HepG2 (cell line): ENCODE results near the gene NDUFAF5. TPM values are rescaled to one million over a fixed set of nuclear protein-coding genes. Genes with fewer than 3 reads are reported as not detected.

Experiments
- ATAC-seq: fragments of 200-7000 bp; cut with Tn5 transposase; 3 replicates; pipeline ENCODE4 v1.9.1; 2020; ENCODE audit warnings: mild to moderate bottlenecking, moderate library complexity
- BruUV-seq: library from RNA; stranded (reverse); fragments of 400-500 nt; replicated peaks from 2 replicates; lab custom pipeline; 2021; lab: Mats Ljungman, UMichigan
- CTCF ChIA-PET: fragments of 300-600 bp; formaldehyde crosslinking; extraction: SDS; loops from one replicate; lab custom pipeline; 2021; ENCODE audit warnings: low total read pairs, inconsistent platforms, low intra/inter-chr PET ratio; lab: Yijun Ruan, JAX
- POLR2A ChIA-PET: fragments of 350-600 bp; sonication (Branson Sonifier 250); formaldehyde crosslinking; loops from one replicate; lab custom pipeline; 2020; ENCODE audit warnings: antibody characterized with exemption, inconsistent platforms; lab: Yijun Ruan, JAX
- DNase-seq: peaks from one replicate; pipeline ENCODE4 v3.0.0-alpha.2; 2015; ENCODE audit warnings: low spot score
- FAIRE-seq: peaks from 3 replicates; lab custom pipeline; 2011; peaks lifted over from hg19 to GRCh38; lab: Jason Lieb, UNC
- H2AFZ ChIP-seq: one replicate; pipeline ENCODE4 v1.6.1; 2011; ENCODE audit warnings: low read length, inconsistent platforms
- H3K27ac ChIP-seq: fragments of 300-600 bp; 3 replicates; pipeline ENCODE4 v1.8.0; 2011; ENCODE audit warnings: mixed run types, mild to moderate bottlenecking, mixed read lengths, low read length, inconsistent platforms; ENCODE audit not compliant: insufficient read depth; ENCODE audit errors: extremely low read length
- H3K27me3 ChIP-seq, 2 experiments: fragments of 200-600 bp in 1 of 2; 2 replicates in 1 of 2; 3 replicates in 1 of 2; pipeline versions ENCODE4 v1.6.0 to v1.8.0; 2011; ENCODE audit warnings: low read length in 2 of 2, mild to moderate bottlenecking in 2 of 2, moderate library complexity in 2 of 2, inconsistent platforms in 1 of 2; ENCODE audit not compliant: insufficient read depth in 2 of 2, control insufficient read depth in 1 of 2
- H3K36me3 ChIP-seq, 2 experiments: fragments of 200-600 bp in 1 of 2; replicated peaks in 1 of 2; 2 replicates in 1 of 2; 3 replicates in 1 of 2; pipeline versions ENCODE4 v1.5.1 to v1.8.0; 2011; ENCODE audit warnings: low read length in 2 of 2, inconsistent platforms in 1 of 2; ENCODE audit not compliant: insufficient read depth in 2 of 2, control insufficient read depth in 1 of 2
- H3K4me1 ChIP-seq: 2 replicates; pipeline ENCODE4 v1.5.1; 2012; ENCODE audit warnings: low read length, inconsistent platforms; ENCODE audit not compliant: insufficient read depth
- H3K4me2 ChIP-seq: 2 replicates; pipeline ENCODE4 v1.6.0; 2011; ENCODE audit warnings: low read depth, low read length, inconsistent platforms
- H3K4me3 ChIP-seq, 3 experiments: fragments of 200-600 bp in 1 of 3; sonication (generic), shearing (Covaris generic) in 1 of 3; replicated peaks in 1 of 3; 2 replicates each; pipeline ENCODE4 v1.5.1; 2011 to 2016; ENCODE audit warnings: low read length in 3 of 3, inconsistent platforms in 2 of 3, low read depth in 2 of 3, mild to moderate bottlenecking in 2 of 3, control low read depth in 1 of 3, mixed read lengths in 1 of 3; ENCODE audit not compliant: insufficient read depth in 1 of 3
- H3K79me2 ChIP-seq: one replicate; pipeline ENCODE4 v1.6.1; 2011; ENCODE audit warnings: low read length, inconsistent platforms; ENCODE audit not compliant: insufficient read depth
- H3K9ac ChIP-seq: 2 replicates; pipeline ENCODE4 v1.6.0; 2011; ENCODE audit warnings: mild to moderate bottlenecking, low read depth, low read length, inconsistent platforms; ENCODE audit not compliant: insufficient read depth
- H3K9me3 ChIP-seq: 2 replicates; pipeline ENCODE4 v1.5.1; 2012; ENCODE audit warnings: mild to moderate bottlenecking, low read length
- H4K20me1 ChIP-seq: 2 replicates; pipeline ENCODE4 v1.6.0; 2011; ENCODE audit warnings: inconsistent platforms, mild to moderate bottlenecking, low read length, moderate library complexity; ENCODE audit not compliant: insufficient read depth
- ERF ChIP-seq: IDR thresholded peaks from 2 replicates; pipeline ENCODE4 v1.6.1; 2018; ENCODE audit warnings: missing biosample characterization, missing genetic modification reagents
- FOSL1 ChIP-seq: sonication (generic); formaldehyde crosslinking; IDR thresholded peaks from 2 replicates; pipeline ENCODE4 v1.9.0; 2021; ENCODE audit warnings: missing genetic modification reagents, borderline replicate concordance
- FOXC1 ChIP-seq: sonication (generic); formaldehyde crosslinking; IDR thresholded peaks from 2 replicates; pipeline ENCODE4 v1.8.0; 2022; ENCODE audit warnings: mild to moderate bottlenecking, missing genetic modification reagents, borderline replicate concordance
- REST ChIP-seq, 2 experiments: IDR thresholded peaks; 2 replicates each; pipeline ENCODE4 v1.6.1; 2011 to 2012; ENCODE audit warnings: low read length in 2 of 2, borderline replicate concordance in 1 of 2, low read depth in 1 of 2, mild to moderate bottlenecking in 1 of 2, moderate library complexity in 1 of 2
- SMAD3 ChIP-seq: sonication (generic); formaldehyde crosslinking; IDR thresholded peaks from 2 replicates; pipeline ENCODE4 v1.4.0; 2020; ENCODE audit warnings: missing genetic modification reagents
- SSRP1 ChIP-seq: IDR thresholded peaks from 2 replicates; pipeline ENCODE4 v1.6.1; 2016; ENCODE audit warnings: control low read depth
- TAF1 ChIP-seq: sonication (generic); formaldehyde crosslinking; IDR thresholded peaks from 2 replicates; pipeline ENCODE4 v1.4.0; 2020; ENCODE audit warnings: missing genetic modification reagents
- TP53 ChIP-seq: sonication (generic); formaldehyde crosslinking; conservative IDR thresholded peaks from 2 replicates; pipeline ENCODE4 v1.4.0; 2020; ENCODE audit warnings: missing genetic modification reagents
- ZNF317 ChIP-seq: sonication (generic); formaldehyde crosslinking; IDR thresholded peaks from 2 replicates; pipeline ENCODE4 v1.5.0; 2020; ENCODE audit warnings: mild to moderate bottlenecking, missing genetic modification reagents
- ZSCAN30 ChIP-seq: sonication (generic); formaldehyde crosslinking; IDR thresholded peaks from 2 replicates; pipeline ENCODE4 v1.5.0; 2020; ENCODE audit warnings: mild to moderate bottlenecking, missing genetic modification reagents
- in situ Hi-C: cut with HindIII; loops from 2 replicates; pipeline ENCODE4 v1.10.0; 2017; ENCODE audit warnings: low pct_unique_long_range_greater_than_20kb; ENCODE audit not compliant: extremely low pct_ligation_motif_present
- intact Hi-C: fragments of 100-400 bp; cut with micrococcal nuclease; formaldehyde crosslinking; loops from one replicate; pipeline ENCODE4 v1.10.0; 2022; ENCODE audit not compliant: unreplicated experiment
- polyA plus RNA-seq, 8 experiments: library from polyadenylated mRNA; depleted of rRNA in 3 of 8; stranded (reverse) in 7 of 8; unstranded in 1 of 8; fragments of >200 nt; fragmentation: Illumina TruSeq in 4 of 8; extraction: Trizol in 4 of 8; gene quantifications; 2 replicates each; pipeline versions ENCODE4 v1.2.1 to v1.2.3, GENCODE V29; 2011 to 2016; ENCODE audit warnings: low read depth in 4 of 8, missing spikeins in 1 of 8, mixed read lengths in 1 of 8; ENCODE audit not compliant: insufficient read depth in 1 of 8
- total RNA-seq, 5 experiments: library from RNA; depleted of rRNA; stranded (reverse); fragments of >200 nt; fragmentation: Illumina TruSeq; extraction: Trizol; gene quantifications; 2 replicates each; pipeline ENCODE4 v1.2.3, GENCODE V29; 2016; ENCODE audit warnings: low read depth in 1 of 5
- TF ChIP-seq, protein P1 (sequence below): sonication (generic); formaldehyde crosslinking; IDR thresholded peaks from 2 replicates; pipeline ENCODE4 v1.5.0; 2020; ENCODE audit warnings: mild to moderate bottlenecking, missing genetic modification reagents
- TF ChIP-seq, protein P2 (sequence below): sonication (generic); formaldehyde crosslinking; IDR thresholded peaks from 2 replicates; pipeline ENCODE4 v1.5.0; 2020; ENCODE audit warnings: mild to moderate bottlenecking, missing genetic modification reagents, moderate library complexity
- TF ChIP-seq, protein P3 (sequence below), 2 experiments: fragments of 450-650 bp in 1 of 2; sonication (generic) in 1 of 2; formaldehyde crosslinking; IDR thresholded peaks; 2 replicates each; pipeline versions ENCODE4 v1.5.0 to v1.8.0; 2020 to 2022; ENCODE audit warnings: mild to moderate bottlenecking in 1 of 2, missing genetic modification reagents in 1 of 2
- TF ChIP-seq, protein P4 (sequence below): sonication (generic); formaldehyde crosslinking; IDR thresholded peaks from 2 replicates; pipeline ENCODE4 v1.4.0; 2020; ENCODE audit warnings: mild to moderate bottlenecking, missing genetic modification reagents

The NDUFAF5 gene
- total and polyA plus RNA-seq, 2 of the 13 experiments (the other 11 are each of a cell fraction or from before 2014, with no cell fraction given) = 23.1 to 66.7 TPM

DNA sequence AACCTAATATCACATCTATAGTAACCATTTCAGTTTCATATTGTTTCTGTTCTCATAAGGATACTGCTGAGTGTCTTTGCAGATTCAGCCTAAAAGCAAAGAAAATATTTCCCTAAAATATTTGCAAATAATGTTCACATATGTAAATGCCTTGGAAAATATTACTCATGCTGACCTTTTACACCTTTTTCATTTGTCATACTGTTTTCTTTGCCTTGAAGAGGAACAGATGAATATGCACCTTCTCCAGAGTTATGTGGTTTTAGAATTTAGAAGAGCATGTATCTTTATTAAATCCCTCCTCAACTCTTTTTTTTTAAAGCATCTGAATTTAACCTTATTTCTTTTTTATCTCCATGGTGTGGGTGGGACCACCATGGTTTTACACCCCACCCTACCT lies 32.5 kb downstream of the NDUFAF5 start:
- H2AFZ ChIP-seq = no peak overlapping the region
- no peak for DNase-seq
- ATAC-seq = no peak
- H3K4me2 ChIP-seq = no peak overlapping the region
- H3K4me1 ChIP-seq = peaks cover 15% of the 10 kb centered on the region
- H4K20me1 ChIP-seq = no peaks in the 10 kb centered on the region
- intact Hi-C loops = no loop called here
- TF ChIP-seq, protein P1, sequence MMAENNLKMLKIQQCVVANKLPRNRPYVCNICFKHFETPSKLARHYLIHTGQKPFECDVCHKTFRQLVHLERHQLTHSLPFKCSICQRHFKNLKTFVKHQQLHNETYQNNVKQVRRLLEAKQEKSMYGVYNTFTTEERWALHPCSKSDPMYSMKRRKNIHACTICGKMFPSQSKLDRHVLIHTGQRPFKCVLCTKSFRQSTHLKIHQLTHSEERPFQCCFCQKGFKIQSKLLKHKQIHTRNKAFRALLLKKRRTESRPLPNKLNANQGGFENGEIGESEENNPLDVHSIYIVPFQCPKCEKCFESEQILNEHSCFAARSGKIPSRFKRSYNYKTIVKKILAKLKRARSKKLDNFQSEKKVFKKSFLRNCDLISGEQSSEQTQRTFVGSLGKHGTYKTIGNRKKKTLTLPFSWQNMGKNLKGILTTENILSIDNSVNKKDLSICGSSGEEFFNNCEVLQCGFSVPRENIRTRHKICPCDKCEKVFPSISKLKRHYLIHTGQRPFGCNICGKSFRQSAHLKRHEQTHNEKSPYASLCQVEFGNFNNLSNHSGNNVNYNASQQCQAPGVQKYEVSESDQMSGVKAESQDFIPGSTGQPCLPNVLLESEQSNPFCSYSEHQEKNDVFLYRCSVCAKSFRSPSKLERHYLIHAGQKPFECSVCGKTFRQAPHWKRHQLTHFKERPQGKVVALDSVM (CRISPR knock-in tag) = no peak
- TF ChIP-seq, protein P2, sequence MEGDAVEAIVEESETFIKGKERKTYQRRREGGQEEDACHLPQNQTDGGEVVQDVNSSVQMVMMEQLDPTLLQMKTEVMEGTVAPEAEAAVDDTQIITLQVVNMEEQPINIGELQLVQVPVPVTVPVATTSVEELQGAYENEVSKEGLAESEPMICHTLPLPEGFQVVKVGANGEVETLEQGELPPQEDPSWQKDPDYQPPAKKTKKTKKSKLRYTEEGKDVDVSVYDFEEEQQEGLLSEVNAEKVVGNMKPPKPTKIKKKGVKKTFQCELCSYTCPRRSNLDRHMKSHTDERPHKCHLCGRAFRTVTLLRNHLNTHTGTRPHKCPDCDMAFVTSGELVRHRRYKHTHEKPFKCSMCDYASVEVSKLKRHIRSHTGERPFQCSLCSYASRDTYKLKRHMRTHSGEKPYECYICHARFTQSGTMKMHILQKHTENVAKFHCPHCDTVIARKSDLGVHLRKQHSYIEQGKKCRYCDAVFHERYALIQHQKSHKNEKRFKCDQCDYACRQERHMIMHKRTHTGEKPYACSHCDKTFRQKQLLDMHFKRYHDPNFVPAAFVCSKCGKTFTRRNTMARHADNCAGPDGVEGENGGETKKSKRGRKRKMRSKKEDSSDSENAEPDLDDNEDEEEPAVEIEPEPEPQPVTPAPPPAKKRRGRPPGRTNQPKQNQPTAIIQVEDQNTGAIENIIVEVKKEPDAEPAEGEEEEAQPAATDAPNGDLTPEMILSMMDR (CRISPR knock-in tag) = no peak
- no peak for TF ChIP-seq TP53 (CRISPR knock-in tag)
- TF ChIP-seq ERF (CRISPR knock-in tag) = no peak
- no peak for TF ChIP-seq ZSCAN30
- no peak for TF ChIP-seq REST (IDR thresholded peaks at IDR 0.05; ENCODE audit: borderline replicate concordance in 1 of 2, low read depth in 1 of 2, low read length in 2 of 2)
- TF ChIP-seq SSRP1 (CRISPR knock-in tag) = no peak
- TF ChIP-seq TAF1 (CRISPR knock-in tag) = no peak
- TF ChIP-seq ZNF317 = no peak
- TF ChIP-seq FOXC1 (CRISPR knock-in tag) = no peak
- no peak for TF ChIP-seq FOSL1 (CRISPR knock-in tag)
- TF ChIP-seq, protein P3, sequence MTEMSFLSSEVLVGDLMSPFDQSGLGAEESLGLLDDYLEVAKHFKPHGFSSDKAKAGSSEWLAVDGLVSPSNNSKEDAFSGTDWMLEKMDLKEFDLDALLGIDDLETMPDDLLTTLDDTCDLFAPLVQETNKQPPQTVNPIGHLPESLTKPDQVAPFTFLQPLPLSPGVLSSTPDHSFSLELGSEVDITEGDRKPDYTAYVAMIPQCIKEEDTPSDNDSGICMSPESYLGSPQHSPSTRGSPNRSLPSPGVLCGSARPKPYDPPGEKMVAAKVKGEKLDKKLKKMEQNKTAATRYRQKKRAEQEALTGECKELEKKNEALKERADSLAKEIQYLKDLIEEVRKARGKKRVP (CRISPR knock-in tag; IDR thresholded peaks at IDR 0.05) = no peak
- TF ChIP-seq, protein P4, sequence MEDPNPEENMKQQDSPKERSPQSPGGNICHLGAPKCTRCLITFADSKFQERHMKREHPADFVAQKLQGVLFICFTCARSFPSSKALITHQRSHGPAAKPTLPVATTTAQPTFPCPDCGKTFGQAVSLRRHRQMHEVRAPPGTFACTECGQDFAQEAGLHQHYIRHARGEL = no peak
- no peak for TF ChIP-seq SMAD3 (CRISPR knock-in tag)
- FAIRE-seq = no peak
- ChIA-PET CTCF (no interaction called here), POLR2A (interaction anchor here (0.9 kb wide), 1 partner anchor 33 kb away, joined by 3 read pairs; the partner anchor contains the start of genes ESF1 and NDUFAF5)
- H3K9ac ChIP-seq = no peak overlapping the region
- H3K36me3 ChIP-seq = peaks cover 23 to 60% of the 10 kb centered on the region in 2 experiments
- in situ Hi-C loops = no loop called here
- no peaks in the 10 kb centered on the region for H3K9me3 ChIP-seq
- H3K4me3 ChIP-seq = no peak overlapping the region
- no peaks in the 10 kb centered on the region for H3K79me2 ChIP-seq
- H3K27ac ChIP-seq = no peak overlapping the region
- BruUV-seq = no TSS peak
- no peaks in the 10 kb centered on the region for H3K27me3 ChIP-seq
